Activated naive CD4-positive, alpha-beta T cell treated with anti-CD3 and anti-CD28 coated beads for 36 hours (primary cell): ENCODE data around the gene MGAT1. TPM values are rescaled to one million over a fixed set of nuclear protein-coding genes. Genes with fewer than 3 reads are reported as not detected.
A peak's percentile ranks its signal among the peaks of the same experiment; 100 is the strongest.

Source experiments
- CTCF ChIA-PET: fragments of 350-600 bp; sonication (Branson Sonifier 250); formaldehyde crosslinking; loops from one replicate; lab custom pipeline; 2021; ENCODE audit warnings: antibody characterized with exemption; lab: Charles Lee
- DNase-seq: peaks from one replicate; pipeline ENCODE4 v3.0.0-alpha.2; 2020
- H3K27ac Mint-ChIP-seq: one replicate; pipeline ENCODE4 v1.8.0; 2021; ENCODE audit warnings: mild to moderate bottlenecking, mixed read lengths
- H3K27me3 Mint-ChIP-seq: one replicate; pipeline ENCODE4 v1.8.0; 2021; ENCODE audit warnings: low read depth, mixed read lengths
- H3K36me3 Mint-ChIP-seq: one replicate; pipeline ENCODE4 v1.8.0; 2021; ENCODE audit warnings: low read depth, mixed read lengths
- H3K4me1 Mint-ChIP-seq: one replicate; pipeline ENCODE4 v1.8.0; 2021; ENCODE audit warnings: low read depth, mixed read lengths
- H3K4me3 Mint-ChIP-seq: one replicate; pipeline ENCODE4 v1.8.0; 2021; ENCODE audit warnings: mild to moderate bottlenecking, moderate library complexity, mixed read lengths
- H3K9me3 Mint-ChIP-seq: one replicate; pipeline ENCODE4 v1.8.0; 2021; ENCODE audit warnings: mixed read lengths
- intact Hi-C: fragments of 100-400 bp; cut with micrococcal nuclease; formaldehyde crosslinking; loops from one replicate; pipeline ENCODE4 v1.15.1; 2023
- total RNA-seq, 2 experiments: library from RNA; stranded (reverse); gene quantifications; one replicate each; pipeline ENCODE4 v1.2.3, GENCODE V29; 2021

The MGAT1 gene
- total RNA-seq, result 10 to 100 TPM; 70.0 to 75.2 TPM

- peaks cover 36% of the 10 kb centered on the region for H3K36me3 Mint-ChIP-seq
- CTCF ChIA-PET, result interaction anchor here (1.1 to 1.5 kb wide), 8 partner anchors 11 to 66 kb away, joined by 3 to 6 read pairs (median 4); no protein-coding TSS in a partner anchor
- intact Hi-C loops, result loop anchor here (1.0 to 10.0 kb wide), 6 partner anchors 8 to 1068 kb away; partner anchors contain the start of genes CNOT6 and MAML1
- peak within 1 kb of the TSS; percentile 99 for H3K27ac Mint-ChIP-seq
- H3K27me3 Mint-ChIP-seq, result no peaks in the 10 kb centered on the region
- H3K4me3 Mint-ChIP-seq, result peak within 1 kb of the TSS; percentile 98
- peak; percentile 78 for DNase-seq
- H3K4me1 Mint-ChIP-seq, result peaks cover 77% of the 10 kb centered on the region
- no peaks in the 10 kb centered on the region for H3K9me3 Mint-ChIP-seq
These were observed at the start of gene MGAT1 for GRCh38 chr5:180802325-180803180. TSS of gene MGAT1 (minus strand) at chr5:180802806. CDS start at chr5:180792971, 9,835 bp downstream.

- Mint-ChIP-seq H3K27ac (no peak overlapping the region), H3K36me3 (peaks cover 94% of the 10 kb centered on the region), H3K4me1 (peaks cover 9% of the 10 kb centered on the region), H3K27me3 (no peaks in the 10 kb centered on the region), H3K9me3 (peaks cover 55% of the 10 kb centered on the region), H3K4me3 (no peak overlapping the region)
- DNase-seq, result no peak
- CTCF ChIA-PET, result interaction anchor here (0.6 to 1.3 kb wide), 2 partner anchors 10 to 16 kb away, joined by 3 to 4 read pairs; no protein-coding TSS in a partner anchor
- intact Hi-C loops, result no loop called here
These were observed 48.0 kb upstream of the MGAT1 start for GRCh38 chr5:180850434-180851078.

- CTCF ChIA-PET, result interaction anchor here (1.3 kb wide), 1 partner anchor 11 kb away, joined by 4 read pairs; no protein-coding TSS in a partner anchor
- no peak overlapping the region for H3K4me3 Mint-ChIP-seq
- intact Hi-C loops, result no loop called here
- DNase-seq, result no peak
- no peak overlapping the region for H3K27ac Mint-ChIP-seq
- peaks cover 7% of the 10 kb centered on the region for H3K4me1 Mint-ChIP-seq
- H3K36me3 Mint-ChIP-seq, result peaks cover 91% of the 10 kb centered on the region
- no peaks in the 10 kb centered on the region for H3K27me3 Mint-ChIP-seq
- peaks cover 55% of the 10 kb centered on the region for H3K9me3 Mint-ChIP-seq
These were observed 47.2 kb upstream of the MGAT1 start for GRCh38 chr5:180849827-180850226.

- H3K27ac Mint-ChIP-seq, result no peak overlapping the region
- H3K27me3 Mint-ChIP-seq, result no peaks in the 10 kb centered on the region
- DNase-seq, result no peak
- intact Hi-C loops, result no loop called here
- no peak overlapping the region for H3K4me3 Mint-ChIP-seq
- H3K4me1 Mint-ChIP-seq, result peaks cover 3% of the 10 kb centered on the region
- H3K36me3 Mint-ChIP-seq, result peaks cover 86% of the 10 kb centered on the region
- peaks cover 55% of the 10 kb centered on the region for H3K9me3 Mint-ChIP-seq
- CTCF ChIA-PET, result no interaction called here
These were observed 46.3 kb upstream of the MGAT1 start for GRCh38 chr5:180848878-180849277.

GRCh38 chr5:180848265-180848664 is 45.7 kb upstream of the MGAT1 start:
- no peak for DNase-seq
- Mint-ChIP-seq H3K36me3 (peaks cover 81% of the 10 kb centered on the region), H3K9me3 (peaks cover 55% of the 10 kb centered on the region), H3K27me3 (no peaks in the 10 kb centered on the region), H3K4me1 (peaks cover 3% of the 10 kb centered on the region), H3K4me3 (no peak overlapping the region), H3K27ac (no peak overlapping the region)
- intact Hi-C loops, result no loop called here
- CTCF ChIA-PET, result no interaction called here

GRCh38 chr5:180847026-180847425 is 44.4 kb upstream of the MGAT1 start:
- H3K4me1 Mint-ChIP-seq, result no peaks in the 10 kb centered on the region
- H3K27me3 Mint-ChIP-seq, result no peaks in the 10 kb centered on the region
- H3K36me3 Mint-ChIP-seq, result peaks cover 70% of the 10 kb centered on the region
- no peak overlapping the region for H3K27ac Mint-ChIP-seq
- no peak overlapping the region for H3K4me3 Mint-ChIP-seq
- CTCF ChIA-PET, result interaction anchor here (1.0 kb wide), 1 partner anchor 128 kb away, joined by 3 read pairs; no protein-coding TSS in a partner anchor
- peaks cover 51% of the 10 kb centered on the region for H3K9me3 Mint-ChIP-seq
- no peak for DNase-seq
- intact Hi-C loops, result no loop called here

- H3K27ac Mint-ChIP-seq, result no peak overlapping the region
- H3K36me3 Mint-ChIP-seq, result peaks cover 48% of the 10 kb centered on the region
- H3K27me3 Mint-ChIP-seq, result no peaks in the 10 kb centered on the region
- no peak overlapping the region for H3K4me3 Mint-ChIP-seq
- CTCF ChIA-PET, result no interaction called here
- H3K9me3 Mint-ChIP-seq, result peaks cover 31% of the 10 kb centered on the region
- no peak for DNase-seq
- H3K4me1 Mint-ChIP-seq, result no peaks in the 10 kb centered on the region
- intact Hi-C loops, result no loop called here
These were observed 42.3 kb upstream of the MGAT1 start for GRCh38 chr5:180844858-180845257.

GRCh38 chr5:180844432-180844831 is 41.8 kb upstream of the MGAT1 start:
- H3K36me3 Mint-ChIP-seq, result peaks cover 44% of the 10 kb centered on the region
- CTCF ChIA-PET, result no interaction called here

GRCh38 chr5:180839935-180840334 is 37.3 kb upstream of the MGAT1 start:
- no peak for DNase-seq
- H3K9me3 Mint-ChIP-seq, result peaks cover 3% of the 10 kb centered on the region
- H3K36me3 Mint-ChIP-seq, result peaks cover 16% of the 10 kb centered on the region
- CTCF ChIA-PET, result no interaction called here
- H3K4me1 Mint-ChIP-seq, result peaks cover 3% of the 10 kb centered on the region
- H3K27me3 Mint-ChIP-seq, result no peaks in the 10 kb centered on the region
- no peak overlapping the region for H3K4me3 Mint-ChIP-seq
- intact Hi-C loops, result loop anchor here (10.0 kb wide), 1 partner anchor 155 kb away; no protein-coding TSS in a partner anchor
- H3K27ac Mint-ChIP-seq, result no peak overlapping the region

More at GRCh38 chr5:180844432-180844831, 41.8 kb upstream of the MGAT1 start:
- intact Hi-C loops, result no loop called here
- no peak overlapping the region for H3K4me3 Mint-ChIP-seq
- H3K4me1 Mint-ChIP-seq, result no peaks in the 10 kb centered on the region
- H3K9me3 Mint-ChIP-seq, result peaks cover 27% of the 10 kb centered on the region
- no peak for DNase-seq
- H3K27ac Mint-ChIP-seq, result no peak overlapping the region
- no peaks in the 10 kb centered on the region for H3K27me3 Mint-ChIP-seq

GRCh38 chr5:180839227-180839626 is 36.6 kb upstream of the MGAT1 start:
- no peak for DNase-seq
- Mint-ChIP-seq H3K9me3 (peaks cover 3% of the 10 kb centered on the region), H3K4me1 (peaks cover 7% of the 10 kb centered on the region), H3K27me3 (no peaks in the 10 kb centered on the region), H3K27ac (no peak overlapping the region), H3K36me3 (peaks cover 15% of the 10 kb centered on the region), H3K4me3 (no peak overlapping the region)
- intact Hi-C loops, result loop anchor here (10.0 kb wide), 1 partner anchor 154 kb away; no protein-coding TSS in a partner anchor
- CTCF ChIA-PET, result no interaction called here

GRCh38 chr5:180837478-180837877 is 34.9 kb upstream of the MGAT1 start:
- Mint-ChIP-seq H3K9me3 (peaks cover 3% of the 10 kb centered on the region), H3K27ac (no peak overlapping the region), H3K27me3 (no peaks in the 10 kb centered on the region), H3K4me1 (peaks cover 23% of the 10 kb centered on the region), H3K36me3 (peaks cover 15% of the 10 kb centered on the region), H3K4me3 (no peak overlapping the region)
- no peak for DNase-seq
- intact Hi-C loops, result loop anchor here (10.0 kb wide), 1 partner anchor 153 kb away; no protein-coding TSS in a partner anchor
- CTCF ChIA-PET, result interaction anchor here (1.4 kb wide), 1 partner anchor 55 kb away, joined by 4 read pairs; no protein-coding TSS in a partner anchor

- Mint-ChIP-seq H3K9me3 (peaks cover 7% of the 10 kb centered on the region), H3K4me3 (peak overlapping the region; percentile 96), H3K36me3 (peaks cover 34% of the 10 kb centered on the region), H3K27ac (peak overlapping the region; percentile 98), H3K4me1 (peaks cover 34% of the 10 kb centered on the region), H3K27me3 (no peaks in the 10 kb centered on the region)
- intact Hi-C loops, result loop anchor here (1.0 to 10.0 kb wide), 4 partner anchors 22 to 148 kb away; partner anchors contain the start of gene ZFP62
- peak; percentile 74 for DNase-seq
- CTCF ChIA-PET, result interaction anchor here (0.6 to 3.9 kb wide), 5 partner anchors 24 to 727 kb away, joined by 3 to 17 read pairs (median 4); no protein-coding TSS in a partner anchor
These were observed 30.0 kb upstream of the MGAT1 start for GRCh38 chr5:180832638-180833068.
